Gastrocnemius medialis (tissue), 4 donors: ENCODE results near the gene DDX4.

ENCODE experiments used
- POLR2A ChIP-seq, 2 donors: fragments of 450-650 bp; IDR thresholded peaks; one replicate each; pipeline ENCODE4 v1.6.1; 2017; ENCODE audit warnings: antibody characterized with exemption in 2 of 2, mild to moderate bottlenecking in 2 of 2, moderate library complexity in 2 of 2
- TF ChIP-seq, protein P1 (sequence below), 5 experiments: fragments of 450-650 bp in 3 of 5; fragments of 200-600 bp in 2 of 5; sonication (generic) in 2 of 5; IDR thresholded peaks in 4 of 5; conservative IDR thresholded peaks in 1 of 5; 1 replicate in 4 of 5; 2 replicates in 1 of 5; pipeline ENCODE4 v1.5.1; 2016 to 2019; ENCODE audit warnings: antibody characterized with exemption in 5 of 5, mild to moderate bottlenecking in 3 of 5, moderate library complexity in 3 of 5

DNA sequence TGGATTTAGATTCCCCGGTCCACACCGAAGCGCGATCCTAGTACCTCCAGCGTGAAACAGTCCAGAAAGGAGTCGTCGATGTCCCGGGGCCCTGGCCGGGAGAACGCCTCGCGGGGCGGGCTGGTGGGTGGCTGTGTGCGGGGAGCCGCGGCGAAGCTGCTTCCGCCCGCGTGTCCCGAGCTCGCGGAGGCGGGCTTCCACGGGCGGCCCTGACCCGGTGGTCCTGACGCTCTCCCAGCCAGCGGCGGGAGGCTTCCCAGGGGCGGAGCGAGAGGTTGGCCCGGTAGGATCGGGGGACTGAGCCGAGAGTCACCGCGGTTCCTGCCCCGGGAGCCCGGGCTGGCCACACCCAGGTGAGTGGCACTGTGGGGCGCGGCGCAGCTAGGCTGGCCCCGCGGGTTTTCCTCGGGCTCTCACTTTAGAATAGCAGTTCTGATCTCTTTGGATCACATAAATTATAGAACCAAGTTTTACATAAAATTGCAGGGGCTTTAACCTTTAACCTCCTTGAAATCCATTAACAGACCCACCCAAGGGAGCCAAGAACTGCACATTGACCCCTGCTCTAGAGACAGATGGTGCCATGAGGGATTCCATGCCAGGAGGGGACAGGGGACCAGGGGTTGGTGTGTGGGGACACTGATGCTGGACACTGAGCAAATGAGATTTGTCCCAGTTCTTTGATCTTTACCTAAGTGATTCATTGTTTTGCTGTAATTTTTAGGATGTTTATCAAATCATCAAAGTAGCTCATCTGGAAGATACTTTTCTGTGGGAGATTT is 84.1 kb downstream of the DDX4 start:
- no peak for TF ChIP-seq POLR2A (IDR thresholded peaks at IDR 0.05)
- TF ChIP-seq, protein P1, sequence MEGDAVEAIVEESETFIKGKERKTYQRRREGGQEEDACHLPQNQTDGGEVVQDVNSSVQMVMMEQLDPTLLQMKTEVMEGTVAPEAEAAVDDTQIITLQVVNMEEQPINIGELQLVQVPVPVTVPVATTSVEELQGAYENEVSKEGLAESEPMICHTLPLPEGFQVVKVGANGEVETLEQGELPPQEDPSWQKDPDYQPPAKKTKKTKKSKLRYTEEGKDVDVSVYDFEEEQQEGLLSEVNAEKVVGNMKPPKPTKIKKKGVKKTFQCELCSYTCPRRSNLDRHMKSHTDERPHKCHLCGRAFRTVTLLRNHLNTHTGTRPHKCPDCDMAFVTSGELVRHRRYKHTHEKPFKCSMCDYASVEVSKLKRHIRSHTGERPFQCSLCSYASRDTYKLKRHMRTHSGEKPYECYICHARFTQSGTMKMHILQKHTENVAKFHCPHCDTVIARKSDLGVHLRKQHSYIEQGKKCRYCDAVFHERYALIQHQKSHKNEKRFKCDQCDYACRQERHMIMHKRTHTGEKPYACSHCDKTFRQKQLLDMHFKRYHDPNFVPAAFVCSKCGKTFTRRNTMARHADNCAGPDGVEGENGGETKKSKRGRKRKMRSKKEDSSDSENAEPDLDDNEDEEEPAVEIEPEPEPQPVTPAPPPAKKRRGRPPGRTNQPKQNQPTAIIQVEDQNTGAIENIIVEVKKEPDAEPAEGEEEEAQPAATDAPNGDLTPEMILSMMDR (IDR thresholded peaks at IDR 0.05 in 4 of 5, conservative IDR thresholded peaks at IDR 0.05 in 1 of 5), result no peak
